HG02885 (cell line): ENCODE measurements around the gene XPC.
"Not testable (repeated sequence)": the region's sequence is repeated elsewhere in the genome, so short reads cannot be mapped to it uniquely, and the experiment has no call there.

Experiments
- ATAC-seq: cut with Tn5 transposase; IDR thresholded peaks from one replicate; pipeline ENCODE4 v1.9.1; 2021; ENCODE audit warnings: mild to moderate bottlenecking; ENCODE audit not compliant: unreplicated experiment, poor library complexity

The XPC gene

DNA sequence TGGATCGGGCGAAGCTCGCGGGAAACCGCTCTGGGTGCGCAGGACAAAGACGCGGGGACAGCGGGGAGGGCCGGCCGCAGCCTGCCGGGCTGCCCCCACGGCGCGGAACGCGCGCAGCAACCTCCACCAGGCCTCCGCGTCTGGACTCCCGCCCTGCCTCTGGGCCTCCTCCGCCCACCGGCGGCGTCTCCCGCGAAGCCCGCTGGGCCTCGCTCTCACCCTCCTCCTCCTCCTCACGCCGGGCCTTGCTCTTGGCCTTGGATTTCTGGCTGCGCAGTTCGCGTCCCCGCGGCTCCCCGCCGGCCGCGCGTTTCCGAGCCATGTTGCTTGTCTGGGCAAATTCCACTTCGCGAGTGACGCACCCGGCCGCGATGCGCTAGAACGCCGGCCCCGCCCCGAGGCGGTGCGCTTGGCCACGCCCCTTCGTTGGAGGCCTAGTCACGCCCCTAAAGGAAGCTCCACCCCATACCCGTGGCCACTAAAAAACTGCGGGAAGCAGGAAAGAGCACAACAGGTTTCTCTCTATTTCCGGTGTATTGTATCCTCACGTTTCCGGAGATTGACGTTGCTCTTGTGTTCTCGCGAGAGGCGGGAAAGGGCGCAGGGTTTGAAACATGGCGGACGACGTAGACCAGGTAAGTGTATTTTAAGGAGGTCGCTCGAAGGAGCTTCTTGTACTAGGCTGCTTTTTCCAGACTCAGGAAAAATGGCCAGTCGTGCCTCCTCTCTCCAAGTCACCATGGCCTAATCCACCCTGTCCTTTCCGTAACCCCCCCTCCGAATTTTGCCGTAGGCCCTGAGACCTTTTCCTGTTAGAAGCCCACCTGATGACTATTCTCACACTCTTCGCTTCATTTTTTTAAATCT, at the start of gene XPC, which contains the start of gene LSM3:
Gene XPC (minus strand): TSS at position 355 of the 867 bp plus-strand sequence. CDS start 33 bp downstream, at position 322.
Gene LSM3 (plus strand): TSS at position 571 of the 867 bp plus-strand sequence. CDS start 44 bp downstream, at position 615.
- peak; percentile 90 for ATAC-seq

DNA sequence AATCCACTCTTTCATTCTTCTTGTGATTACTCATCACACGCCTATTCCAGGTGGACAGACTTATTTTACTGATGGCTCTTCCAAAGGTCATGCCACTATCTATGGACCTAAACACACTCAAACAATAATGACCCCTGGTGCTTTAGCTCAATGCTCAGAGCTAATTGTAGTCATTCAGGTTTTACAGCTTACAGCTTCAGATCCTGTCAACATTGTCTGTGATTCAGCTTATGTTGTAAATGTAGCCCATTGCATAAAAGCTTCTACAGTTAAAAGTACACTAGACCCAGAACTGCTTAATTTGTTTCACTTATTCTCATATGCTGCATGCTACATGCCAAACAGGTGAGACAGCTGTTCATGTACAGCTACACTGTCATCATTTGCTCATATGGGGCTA, 49.5 kb upstream of the XPC start:
- no peak for ATAC-seq

- ATAC-seq: not testable (repeated sequence)
Observed at GRCh38 chr3:14226351-14226750, 48.0 kb upstream of the XPC start.

GRCh38 chr3:14225421-14225820, 47.0 kb upstream of the XPC start:
- ATAC-seq: no peak

DNA sequence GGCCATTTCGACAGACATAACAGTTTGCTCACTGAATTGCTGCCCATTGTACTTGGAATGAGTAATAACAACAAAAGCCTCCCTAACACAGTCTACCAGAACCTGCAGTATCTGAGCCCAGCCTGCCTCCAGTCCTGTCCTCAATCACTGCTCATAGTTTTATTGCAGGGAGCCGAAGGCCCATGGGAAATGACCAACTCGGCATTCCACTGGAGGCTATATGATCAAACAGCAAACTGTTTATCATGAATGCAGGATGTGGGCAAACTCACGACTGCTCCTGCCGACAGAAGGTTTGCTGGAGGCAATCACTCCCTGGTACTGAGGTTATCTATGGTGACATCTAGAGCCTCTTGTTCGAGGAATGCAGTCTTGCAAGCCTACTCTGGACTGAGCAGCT, 46.5 kb upstream of the XPC start:
- no peak for ATAC-seq

- ATAC-seq: no peak
Observed at GRCh38 chr3:14223595-14223994, 45.2 kb upstream of the XPC start.

DNA sequence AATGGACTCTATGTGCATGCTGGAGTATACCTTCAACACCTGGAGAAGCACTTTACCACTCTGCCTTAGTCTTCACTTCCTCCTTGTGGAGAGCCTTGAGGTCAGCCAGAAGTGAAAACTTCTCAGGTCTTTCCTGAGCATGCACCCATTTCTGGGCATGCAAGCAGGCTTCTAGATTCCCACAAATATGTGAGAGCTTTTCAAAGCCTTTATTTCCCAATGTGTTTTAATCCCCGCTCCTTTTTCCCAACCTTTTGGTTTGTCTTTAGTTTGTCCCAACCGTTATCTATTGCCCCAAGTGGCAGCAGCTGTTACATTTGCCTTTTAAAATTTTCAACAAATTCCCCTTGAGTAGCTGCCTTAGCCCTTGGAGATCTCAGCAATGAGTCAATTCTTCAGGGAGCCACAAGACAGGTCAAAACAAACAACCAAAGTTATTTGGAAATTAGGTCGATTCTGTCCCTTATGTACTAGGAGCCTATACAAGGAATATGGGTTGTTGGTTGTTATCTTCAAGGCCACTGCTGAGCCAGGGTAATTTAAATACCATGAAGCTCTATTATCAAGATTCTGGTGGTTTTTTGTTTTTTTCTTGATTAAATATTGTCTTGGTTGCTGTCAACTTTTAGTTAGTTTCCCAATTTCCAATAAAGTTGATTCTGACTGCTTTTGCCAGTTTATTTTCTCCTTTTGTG, 44.6 kb upstream of the XPC start:
- no peak for ATAC-seq

GRCh38 chr3:14222457-14222856, 44.1 kb upstream of the XPC start:
- ATAC-seq: no peak

GRCh38 chr3:14221902-14222301, 43.5 kb upstream of the XPC start:
- no peak for ATAC-seq

GRCh38 chr3:14220933-14221332, 42.5 kb upstream of the XPC start:
- no peak for ATAC-seq

GRCh38 chr3:14218355-14218754, 40.0 kb upstream of the XPC start:
- ATAC-seq: no peak

DNA sequence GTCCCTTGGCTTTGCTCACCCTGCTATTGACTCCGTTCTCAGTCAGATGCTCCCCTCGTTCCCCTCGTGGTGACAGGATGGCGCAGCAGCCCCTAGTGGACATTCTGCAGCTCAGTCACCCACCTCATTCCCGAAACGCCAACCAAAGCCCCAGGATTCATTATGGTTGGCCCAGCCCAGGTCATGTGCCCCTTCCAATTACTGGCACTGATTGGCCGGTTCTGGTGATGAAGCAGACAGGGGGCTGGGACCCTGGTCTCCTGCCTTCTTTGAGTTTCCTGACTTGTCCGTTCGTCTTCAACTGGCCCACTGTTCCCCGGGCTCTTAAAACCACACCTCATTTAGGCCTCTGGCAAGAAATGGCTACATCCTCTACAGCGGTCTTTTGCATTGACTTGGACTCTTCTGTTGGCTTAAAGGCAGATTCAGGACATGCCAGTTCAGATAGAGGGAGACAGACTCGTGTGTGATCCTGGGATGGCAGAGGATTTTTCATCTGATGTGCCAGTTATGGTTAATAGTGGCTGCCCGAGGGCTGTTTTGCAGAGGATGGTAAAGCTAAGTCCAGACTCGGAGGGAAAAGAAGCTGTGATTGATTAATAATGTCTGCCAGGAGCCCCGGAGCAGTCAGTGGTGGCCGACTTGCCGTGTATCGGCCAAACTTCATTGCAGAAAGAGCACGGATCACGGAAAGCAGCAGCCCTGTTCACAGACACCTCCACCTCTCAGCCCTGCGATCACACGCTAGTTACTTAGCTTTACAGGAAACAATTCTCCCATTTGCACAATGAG, 38.1 kb upstream of the XPC start:
- ATAC-seq: peak; percentile 95

- ATAC-seq: no peak
Observed at GRCh38 chr3:14214764-14215163, 36.4 kb upstream of the XPC start.

GRCh38 chr3:14213066-14213774, 34.8 kb upstream of the XPC start:
- no peak for ATAC-seq

GRCh38 chr3:14212032-14212431, 33.6 kb upstream of the XPC start:
- no peak for ATAC-seq

DNA sequence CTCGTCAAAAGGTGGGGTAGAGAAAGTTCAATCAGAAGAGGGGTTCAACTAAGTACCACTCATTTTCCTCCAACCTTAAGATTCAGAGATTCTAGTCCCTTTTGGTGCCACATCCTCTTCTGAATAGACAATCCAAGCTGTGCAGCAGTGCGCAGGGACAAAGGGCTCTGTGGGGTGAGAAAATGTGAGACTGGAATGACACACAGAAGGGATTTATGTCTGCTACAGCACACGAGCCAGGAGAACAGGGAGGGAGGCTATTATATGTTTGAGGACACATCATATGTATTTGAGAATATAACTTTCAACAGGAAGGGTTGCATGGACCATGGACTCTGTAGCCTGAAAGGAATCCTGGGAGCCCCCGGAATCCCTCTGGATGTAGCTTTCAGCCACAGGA, 33.2 kb upstream of the XPC start:
- ATAC-seq: no peak

DNA sequence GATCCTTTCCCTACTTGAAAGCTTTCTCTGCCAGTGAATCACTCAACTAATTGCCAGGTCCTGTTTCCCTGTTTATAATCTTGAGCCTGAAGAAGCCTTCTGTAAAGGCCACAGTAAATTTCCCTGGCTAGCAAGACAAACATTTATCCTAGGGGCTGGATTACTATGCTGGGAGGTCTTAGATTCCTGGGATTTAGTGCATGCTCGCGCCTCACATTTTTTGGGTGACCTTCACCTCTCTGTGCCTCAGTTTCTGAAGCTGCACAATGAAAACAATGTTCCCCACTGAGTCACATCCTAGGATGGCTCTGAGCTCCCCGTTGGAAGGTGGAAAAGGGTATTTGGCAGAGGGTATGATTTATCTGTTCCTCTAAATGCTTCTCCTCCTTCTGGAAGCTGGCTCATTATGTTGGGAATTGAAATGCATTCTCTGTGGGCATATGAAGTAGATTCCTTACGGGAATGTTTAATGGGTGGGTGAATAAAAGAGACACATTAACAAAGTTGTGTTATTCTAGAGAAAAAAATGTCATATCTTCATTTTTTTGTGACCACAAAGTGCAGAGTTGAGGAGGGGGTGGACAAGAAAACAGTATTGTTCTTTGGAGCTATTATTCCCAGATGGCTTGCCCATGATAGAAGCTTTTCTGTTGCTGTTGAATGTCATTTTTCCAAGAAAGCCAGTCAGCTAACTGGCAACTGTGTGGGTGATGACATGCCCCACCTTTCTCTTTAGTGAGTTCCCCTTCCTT, 32.6 kb upstream of the XPC start:
- ATAC-seq: no peak

DNA sequence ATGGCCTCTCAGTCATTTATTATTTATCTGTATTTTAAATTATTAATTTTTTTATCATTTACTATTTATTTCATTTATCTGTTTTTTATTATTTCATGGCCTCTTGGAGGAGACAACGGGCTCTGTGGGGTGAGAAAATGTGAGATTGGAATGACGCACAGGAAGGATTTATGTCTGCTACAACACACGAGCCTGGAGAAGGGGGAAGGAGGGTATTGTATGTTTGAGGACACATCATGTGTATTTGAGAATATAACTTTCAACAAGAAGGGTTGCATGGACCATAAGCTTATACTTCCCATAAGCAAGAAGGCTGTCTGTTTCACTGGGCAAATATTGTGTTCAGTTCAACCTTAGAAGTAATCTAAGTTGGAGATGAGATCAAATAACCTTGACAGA, 31.9 kb upstream of the XPC start:
- no peak for ATAC-seq

DNA sequence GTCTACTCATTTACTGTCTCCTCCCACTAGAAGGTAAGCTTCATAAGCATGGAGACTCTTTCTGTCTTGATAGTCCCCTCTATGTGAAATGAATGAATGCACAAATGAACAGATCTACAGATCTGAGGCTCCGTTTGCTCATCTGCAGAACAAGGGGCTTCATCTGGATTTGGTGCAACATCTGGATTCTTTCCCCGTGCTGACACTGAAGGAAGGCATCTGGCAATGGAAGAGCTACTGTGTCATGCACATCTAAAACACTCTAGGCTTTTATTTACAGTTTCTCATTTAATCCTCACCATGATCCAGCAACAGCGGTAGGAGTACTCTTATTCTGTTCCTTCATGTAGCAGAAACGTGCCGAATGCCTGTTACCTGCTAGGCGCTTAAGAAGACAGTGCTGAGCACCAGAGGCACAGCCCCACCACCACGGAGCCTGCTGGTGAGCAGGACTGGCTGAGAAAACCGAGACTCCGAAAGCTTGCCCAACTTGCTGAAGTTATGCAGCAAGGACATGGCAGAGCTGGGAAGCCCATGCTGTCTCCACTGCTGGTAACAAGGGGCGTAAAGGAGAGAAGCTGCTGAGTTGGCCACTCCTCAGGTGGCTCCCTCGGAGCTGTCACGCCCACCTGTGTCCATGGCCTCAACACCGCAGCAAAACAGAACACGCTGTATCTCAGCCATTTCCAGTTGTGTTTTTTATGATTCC, 31.3 kb upstream of the XPC start:
- ATAC-seq: no peak
